HG02970 (cell line): Measurements from ENCODE around the gene C1GALT1C1L.
"Not testable (repeated sequence)": the region's sequence is repeated elsewhere in the genome, so short reads cannot be mapped to it uniquely, and the experiment has no call there.

Source experiments
- ATAC-seq: cut with Tn5 transposase; IDR thresholded peaks from one replicate; pipeline ENCODE4 v1.9.1; 2021; ENCODE audit warnings: mild to moderate bottlenecking, moderate library complexity, moderate number of reproducible peaks; ENCODE audit not compliant: unreplicated experiment, low FRiP score

Gene C1GALT1C1L

GRCh38 chr2:43657241-43657640 lies 19.0 kb downstream of the C1GALT1C1L start:
- no peak for ATAC-seq

GRCh38 chr2:43653506-43653905 lies 22.7 kb downstream of the C1GALT1C1L start:
- no peak for ATAC-seq

- ATAC-seq = no peak
Measured at GRCh38 chr2:43648994-43649701, 27.1 kb downstream of the C1GALT1C1L start.

- ATAC-seq = no peak
Measured at GRCh38 chr2:43643680-43644079, 32.5 kb downstream of the C1GALT1C1L start.

- no peak for ATAC-seq
Measured at GRCh38 chr2:43642363-43642762, 33.9 kb downstream of the C1GALT1C1L start.

- ATAC-seq = peak; percentile 96
Measured at GRCh38 chr2:43637030-43637803, 39.0 kb downstream of the C1GALT1C1L start, which contains the start of gene PLEKHH2. Gene PLEKHH2, plus strand, starts transcription at chr2:43637260. Its CDS starts 7,414 bp downstream, at chr2:43644674.

- ATAC-seq = no peak
Measured at GRCh38 chr2:43636621-43637020, 39.6 kb downstream of the C1GALT1C1L start.

- not testable (repeated sequence) for ATAC-seq
Measured at GRCh38 chr2:43636153-43636552, 40.1 kb downstream of the C1GALT1C1L start.

GRCh38 chr2:43634604-43635306 lies 41.5 kb downstream of the C1GALT1C1L start:
- no peak for ATAC-seq

GRCh38 chr2:43631618-43632317 lies 44.5 kb downstream of the C1GALT1C1L start:
- no peak for ATAC-seq
